Measurements from ENCODE around the gene DDR1. TPM values are rescaled to one million over a fixed set of nuclear protein-coding genes. Genes with fewer than 3 reads are reported as not detected.

DDR1 gene
- total RNA-seq, 1 donor from 2014 or later: 5.1 TPM

DNA sequence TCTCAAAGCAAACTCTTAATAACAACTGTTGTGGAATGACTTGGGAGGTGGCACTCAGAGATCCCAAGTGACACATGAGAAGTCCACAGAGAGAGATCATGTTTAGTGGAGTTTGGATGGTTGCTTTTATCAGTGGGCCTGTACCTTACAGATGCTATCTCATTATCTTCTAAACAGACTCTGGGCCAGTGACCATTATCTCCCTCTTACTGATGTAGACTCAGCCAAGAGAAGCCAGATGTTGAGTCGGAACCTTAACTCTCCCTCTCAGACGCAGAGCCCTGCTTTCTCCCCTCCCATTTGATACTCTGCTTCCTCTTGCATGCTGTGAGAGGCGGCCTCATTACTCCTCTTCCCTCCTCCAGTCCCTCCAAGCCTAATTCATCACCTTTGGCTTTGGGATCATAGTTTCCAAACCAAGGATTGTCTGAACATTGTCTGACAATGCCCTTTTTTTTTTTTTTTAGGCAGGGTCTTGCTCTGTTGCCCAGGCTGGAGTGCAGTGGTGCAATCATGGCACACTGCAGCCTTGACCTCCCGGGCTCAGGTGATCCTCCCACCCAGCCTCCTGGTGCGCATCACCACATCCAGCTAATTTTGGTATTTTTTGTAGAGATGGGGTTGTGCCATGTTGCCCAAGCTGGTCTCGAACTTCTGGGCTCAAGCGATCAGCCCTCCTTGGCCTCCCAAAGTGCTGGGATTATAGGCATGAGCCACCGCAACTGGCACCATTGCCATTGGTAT, 4.5 kb upstream of the DDR1 start:
- DNase-seq (ENCODE audit: low spot score): peak; percentile 6
- no peak for ATAC-seq

DNA sequence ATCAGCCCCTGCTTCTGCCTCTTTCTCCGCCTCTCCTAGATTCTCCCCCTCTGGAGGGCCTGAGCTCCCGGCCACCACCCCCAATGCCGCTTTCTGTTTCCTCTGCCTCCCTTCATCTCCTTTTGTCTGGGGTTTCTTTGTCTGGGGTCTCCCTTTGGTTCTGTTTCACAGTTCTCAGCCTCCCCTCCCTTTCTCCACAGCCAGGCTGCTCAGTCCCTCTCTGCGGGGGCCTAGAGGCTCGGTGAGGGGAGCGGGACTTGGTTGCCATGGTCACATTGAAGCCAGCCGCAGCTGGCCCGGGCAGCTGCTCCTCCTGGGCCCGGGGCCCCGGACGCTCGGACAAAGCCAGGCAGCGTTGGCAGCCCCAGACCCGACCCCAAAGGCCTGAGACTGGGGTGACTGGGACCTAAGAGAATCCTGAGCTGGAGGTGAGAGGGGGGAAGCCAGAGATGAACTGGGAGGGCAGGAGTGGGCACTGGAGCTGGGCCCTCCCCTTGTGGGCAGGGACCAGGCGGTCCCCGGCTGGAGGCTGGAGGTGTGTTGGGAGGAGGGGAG, 3.5 kb upstream of the DDR1 start:
- ATAC-seq: no peak
- no peak for DNase-seq (ENCODE audit: low spot score)

DNA sequence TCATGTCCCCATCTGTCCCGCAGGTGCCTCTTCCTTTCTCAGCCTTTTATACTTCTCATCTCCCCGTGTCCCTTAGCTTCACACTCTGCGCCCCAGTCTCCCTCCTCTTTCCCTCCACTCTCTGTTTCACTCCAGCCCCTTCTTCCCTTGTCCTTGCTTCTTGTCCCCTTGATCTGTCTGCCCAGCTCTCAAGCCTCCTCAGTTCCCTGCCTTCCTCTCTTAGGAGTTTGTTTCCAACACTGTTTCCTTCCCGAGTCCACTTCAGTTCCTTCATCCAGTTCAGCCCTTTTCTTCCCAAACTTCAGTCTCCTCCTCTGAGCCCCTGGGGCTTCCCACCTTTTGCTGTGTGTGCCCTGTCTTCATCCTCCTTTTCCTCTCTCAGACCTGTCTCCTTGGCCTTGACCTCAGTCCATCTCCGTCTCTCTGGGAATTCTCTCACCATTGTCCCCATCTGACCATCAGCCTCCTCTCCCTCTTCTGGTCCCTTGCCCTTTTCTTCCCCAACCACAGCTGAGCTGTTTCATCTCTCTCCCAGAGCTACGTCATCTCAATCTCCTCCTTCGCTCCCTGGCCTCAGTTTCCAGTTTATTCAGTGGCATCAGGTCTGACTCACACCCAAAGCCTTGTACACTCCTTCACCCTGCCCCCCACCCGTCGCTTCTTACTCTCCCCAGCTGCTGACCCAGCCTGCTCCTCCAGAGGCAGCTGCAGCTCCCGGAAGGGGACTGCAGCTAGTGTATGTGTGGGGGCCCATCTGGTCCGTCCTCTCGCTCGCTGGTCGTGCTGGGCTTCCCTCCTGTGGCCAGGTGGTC, 2.7 kb upstream of the DDR1 start:
- DNase-seq (ENCODE audit: low spot score): peak; percentile 31
- no peak for ATAC-seq

GRCh38 chr6:30882204-30882758, 2.0 kb upstream of the DDR1 start:
- no peak for ATAC-seq
- DNase-seq (ENCODE audit: low spot score): peak; percentile 35

DNA sequence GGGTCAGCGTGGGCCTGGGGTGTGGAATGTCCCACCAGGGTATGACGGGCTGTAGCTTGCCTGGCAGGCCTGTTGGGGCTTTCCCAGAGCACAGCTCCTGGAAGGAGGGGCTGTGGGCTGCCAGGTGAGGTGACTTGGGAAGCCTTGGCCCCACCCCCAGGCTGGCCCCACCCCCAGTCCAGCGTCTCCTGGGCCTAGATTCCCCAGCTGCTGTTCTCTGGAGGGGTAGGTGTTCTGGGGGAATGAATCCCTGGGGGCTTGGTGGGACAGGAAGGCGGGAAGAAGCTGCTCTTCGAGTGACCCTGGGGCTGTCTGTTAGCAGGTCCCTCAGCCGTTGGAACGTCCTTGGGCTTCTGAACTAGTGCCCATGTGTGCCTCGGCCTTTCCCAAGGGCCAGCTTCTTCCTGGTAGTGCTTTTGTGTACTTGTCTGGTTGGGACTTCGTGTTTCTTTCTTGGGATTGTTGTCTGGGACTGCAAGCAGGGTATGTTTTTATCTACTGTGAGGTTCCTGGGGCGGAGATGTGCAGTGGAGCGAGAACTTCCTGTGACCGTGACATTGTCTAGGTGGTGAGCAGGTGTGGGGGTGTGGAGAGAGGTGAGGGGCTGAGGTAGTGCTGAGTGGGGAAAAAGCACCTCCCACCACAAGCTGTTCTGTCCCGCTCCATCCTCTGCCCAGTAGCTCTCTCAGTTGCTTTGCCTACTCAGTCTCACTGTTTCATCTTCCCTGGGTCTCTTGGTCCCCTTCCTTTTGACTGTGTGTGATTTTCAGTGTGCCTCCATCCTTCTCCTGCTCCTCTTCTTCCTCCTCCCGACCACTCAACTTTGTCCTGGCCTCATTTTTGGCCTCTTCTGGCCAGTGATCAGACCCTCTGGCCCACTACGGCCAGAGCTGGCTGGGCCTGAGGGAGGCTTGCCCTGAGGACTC, 1.3 kb upstream of the DDR1 start:
- ATAC-seq: no peak
- peak; percentile 47 for DNase-seq (ENCODE audit: low spot score)

- DNase-seq (ENCODE audit: low spot score) (peak; percentile 45), ATAC-seq (peak; percentile 47)
Observed at GRCh38 chr6:30884521-30885480, 482 bp downstream of the DDR1 start.

GRCh38 chr6:30885481-30885998, 1.2 kb downstream of the DDR1 start:
- DNase-seq (ENCODE audit: low spot score) (no peak), ATAC-seq (no peak)

DNA sequence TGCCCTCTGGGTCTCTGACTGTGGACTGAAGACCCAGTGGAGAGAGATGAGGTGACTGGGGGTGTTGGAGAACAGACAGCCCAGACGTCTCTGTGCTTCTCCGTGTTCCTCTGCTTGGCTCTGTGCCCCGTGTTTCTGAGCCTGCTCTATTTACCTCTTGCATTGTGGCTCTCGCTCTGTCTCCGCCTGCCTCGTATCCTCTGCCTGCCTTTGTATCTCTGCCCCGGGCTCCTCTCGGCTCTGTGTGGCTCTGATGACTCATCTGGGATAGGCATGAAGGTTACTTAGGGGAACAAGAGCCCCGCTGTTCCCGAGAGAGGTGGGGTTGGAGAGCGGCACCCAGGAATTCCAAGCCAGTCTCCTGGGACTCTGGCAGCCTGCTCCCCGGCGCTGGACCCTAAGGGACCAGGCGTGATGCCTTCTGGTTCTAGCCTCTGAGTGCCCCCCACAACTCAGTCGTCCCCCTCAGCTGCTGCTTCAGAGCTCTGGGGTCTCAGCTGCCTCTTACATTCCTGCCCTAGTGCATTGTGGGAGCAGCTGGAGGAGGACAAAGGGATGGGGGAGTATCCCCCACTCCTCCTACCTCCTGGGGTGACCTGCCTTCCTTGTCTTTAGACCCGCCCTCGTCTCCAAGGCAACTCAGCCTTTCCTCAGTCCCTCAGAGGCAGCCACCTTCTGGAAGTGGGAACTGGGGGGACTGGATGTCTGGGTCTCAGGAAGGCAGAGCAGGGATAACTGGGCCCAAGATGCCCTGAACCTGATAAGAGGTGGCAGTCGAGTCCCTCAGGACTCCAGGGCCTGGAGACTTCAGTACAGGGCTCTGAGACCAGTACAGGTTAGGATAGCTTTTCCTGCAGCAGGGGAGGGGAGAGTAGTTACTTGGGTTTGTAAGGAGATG, 1.9 kb downstream of the DDR1 start:
- DNase-seq (ENCODE audit: low spot score) (peak; percentile 52), ATAC-seq (peak; percentile 43)

DNA sequence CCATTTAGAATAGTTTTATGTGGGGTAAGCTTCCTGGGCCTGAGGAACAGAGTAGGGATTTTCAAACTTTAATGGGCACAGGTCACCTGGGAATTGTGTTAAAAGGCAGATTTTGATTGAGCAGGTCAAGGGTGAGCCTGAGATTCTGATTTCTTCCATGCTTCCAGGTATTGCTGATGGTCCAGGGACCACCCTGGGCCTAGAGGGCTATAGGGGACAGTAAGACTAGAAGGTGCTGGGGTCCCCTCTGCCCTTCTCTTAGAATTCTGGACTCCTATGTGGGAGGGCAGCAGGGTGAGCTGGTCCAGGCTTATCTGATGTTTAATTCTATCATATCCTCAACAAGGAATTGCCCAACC, 2.6 kb downstream of the DDR1 start:
- DNase-seq (ENCODE audit: low spot score): peak; percentile 29
- ATAC-seq: no peak

DNA sequence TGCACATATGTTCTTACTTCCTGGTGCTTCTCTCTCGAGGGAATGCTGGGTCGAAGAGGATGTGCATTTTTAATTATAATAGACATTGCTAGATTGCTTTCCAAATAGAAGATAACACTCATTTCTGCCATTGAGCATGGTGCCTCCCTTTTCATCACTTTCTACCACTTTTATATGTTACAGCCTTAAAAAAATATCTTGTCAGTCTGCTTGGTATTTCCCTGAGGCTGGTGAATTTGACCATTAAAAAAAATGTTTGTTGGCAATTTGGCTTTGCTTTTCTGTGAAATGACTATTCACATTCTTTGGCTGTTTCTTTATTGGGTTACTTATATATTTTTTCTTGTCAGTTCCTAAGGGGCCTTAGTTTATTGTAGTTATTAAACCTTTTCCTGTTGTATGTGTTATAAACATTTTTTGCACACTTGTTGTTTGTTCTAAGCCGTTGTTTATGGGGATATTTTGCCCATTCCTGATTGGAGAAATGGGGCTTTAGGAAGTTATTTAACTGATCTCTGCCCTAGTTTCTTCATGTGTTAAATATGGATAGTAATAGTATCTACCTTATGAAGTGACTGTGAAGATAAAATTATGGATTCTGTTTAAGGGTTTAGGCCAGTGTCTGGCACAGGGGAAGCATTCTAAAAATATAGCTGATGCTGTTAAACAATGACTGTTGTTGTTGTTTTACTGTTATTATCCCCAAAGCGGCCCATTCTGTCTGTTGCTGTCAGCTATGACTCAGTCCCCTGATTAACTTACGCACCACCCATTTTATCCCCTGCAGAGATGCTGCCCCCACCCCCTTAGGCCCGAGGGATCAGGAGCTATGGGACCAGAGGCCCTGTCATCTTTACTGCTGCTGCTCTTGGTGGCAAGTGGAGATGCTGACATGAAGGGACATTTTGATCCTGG, 3.8 kb downstream of the DDR1 start:
- no peak for DNase-seq (ENCODE audit: low spot score)

GRCh38 chr6:30888816-30889495, 4.6 kb downstream of the DDR1 start:
- DNase-seq (ENCODE audit: low spot score): peak; percentile 41
- ATAC-seq: no peak

More for the DNA sequence above, 3.8 kb downstream of the DDR1 start:
- no peak for ATAC-seq

GRCh38 chr6:30889496-30889885, 5.2 kb downstream of the DDR1 start:
- DNase-seq (ENCODE audit: low spot score) (no peak), ATAC-seq (no peak)

DNA sequence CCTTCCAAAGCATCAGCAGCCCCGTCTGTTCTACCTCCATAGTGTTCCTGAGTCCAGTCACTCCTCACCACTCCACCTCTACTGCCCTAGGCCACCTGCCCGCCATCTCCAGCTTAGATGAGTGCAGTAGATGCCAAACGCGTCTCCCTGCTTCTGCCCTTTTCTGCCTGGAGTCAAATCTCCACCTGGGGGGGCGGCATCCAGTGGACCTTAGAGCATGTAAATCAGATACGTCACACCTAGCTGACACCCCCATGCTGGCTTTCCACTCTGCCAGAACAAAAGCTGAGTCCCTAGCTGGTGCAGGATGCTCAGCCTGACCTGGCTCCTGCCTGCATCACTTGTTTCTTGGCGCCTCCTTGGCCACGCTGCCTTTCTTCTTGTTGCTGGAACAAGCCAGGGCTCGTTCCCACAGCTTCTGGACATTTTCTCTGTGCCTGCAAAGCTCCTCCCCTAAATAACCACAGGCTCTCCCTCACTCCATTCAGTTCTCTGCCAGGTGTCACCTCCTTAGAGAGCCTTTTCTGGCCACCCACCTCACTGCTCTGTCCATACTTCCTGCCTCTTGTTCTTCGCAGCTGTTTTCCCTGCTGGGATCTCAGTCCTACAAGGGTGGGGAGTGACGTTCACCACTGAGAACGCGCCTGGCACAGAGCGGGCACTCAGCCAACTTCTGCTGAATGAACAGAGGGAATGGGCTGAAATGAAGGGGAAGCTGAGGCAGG, 5.8 kb downstream of the DDR1 start:
- ATAC-seq (no peak), DNase-seq (ENCODE audit: low spot score) (peak; percentile 40)

GRCh38 chr6:30890646-30891449, 6.5 kb downstream of the DDR1 start:
- ATAC-seq (no peak), DNase-seq (ENCODE audit: low spot score) (peak; percentile 38)

GRCh38 chr6:30891450-30891723, 7.1 kb downstream of the DDR1 start:
- no peak for DNase-seq (ENCODE audit: low spot score)
- no peak for ATAC-seq
